Effector memory CD8-positive, alpha-beta T cell (primary cell): ENCODE data around the gene COA8.

ENCODE experiments used
- ATAC-seq: fragments of 150-1000 bp; cut with Tn5 transposase; replicated peaks from 2 replicates; pipeline ENCODE4 v1.10.0; 2021; ENCODE audit warnings: mild to moderate bottlenecking, moderate library complexity
- DNase-seq, 3 experiments: peaks; one replicate each; pipeline ENCODE4 v3.0.0; 2021
- H3K27ac Mint-ChIP-seq, 2 donors: one replicate each; pipeline ENCODE4 v1.8.0; 2022; ENCODE audit warnings: mild to moderate bottlenecking in 2 of 2, mixed read lengths in 2 of 2, moderate library complexity in 2 of 2
- H3K27me3 Mint-ChIP-seq, 2 donors: one replicate each; pipeline ENCODE4 v1.8.0; 2022; ENCODE audit warnings: mixed read lengths in 2 of 2
- H3K36me3 Mint-ChIP-seq: one replicate; pipeline ENCODE4 v1.8.0; 2022; ENCODE audit warnings: mild to moderate bottlenecking, moderate library complexity, mixed read lengths; ENCODE audit not compliant: insufficient read depth
- H3K4me1 Mint-ChIP-seq, 2 donors: one replicate each; pipeline ENCODE4 v1.8.0; 2022; ENCODE audit warnings: low read depth in 2 of 2, mixed read lengths in 2 of 2
- H3K4me3 Mint-ChIP-seq, 2 donors: one replicate each; pipeline ENCODE4 v1.8.0; 2022; ENCODE audit warnings: mild to moderate bottlenecking in 2 of 2, mixed read lengths in 2 of 2, moderate library complexity in 2 of 2
- H3K9me3 Mint-ChIP-seq, 2 donors: one replicate each; pipeline ENCODE4 v1.8.0; 2022; ENCODE audit warnings: mixed read lengths in 2 of 2

The COA8 gene

GRCh38 chr14:103529383-103530365, 33.1 kb upstream of the COA8 start:
- ATAC-seq (no peak), DNase-seq (peak in 1 of 3 experiments; percentile 19)
- peak overlapping the region; percentile 91 to 94 for H3K4me3 Mint-ChIP-seq
- H3K4me1 Mint-ChIP-seq, result peaks cover 13 to 34% of the 10 kb centered on the region in 2 donors
- H3K27ac Mint-ChIP-seq, result peak overlapping the region; percentile 93 to 96
- H3K9me3 Mint-ChIP-seq, result no peaks in the 10 kb centered on the region
- no peaks in the 10 kb centered on the region for H3K27me3 Mint-ChIP-seq
- peaks cover 29% of the 10 kb centered on the region for H3K36me3 Mint-ChIP-seq

DNA sequence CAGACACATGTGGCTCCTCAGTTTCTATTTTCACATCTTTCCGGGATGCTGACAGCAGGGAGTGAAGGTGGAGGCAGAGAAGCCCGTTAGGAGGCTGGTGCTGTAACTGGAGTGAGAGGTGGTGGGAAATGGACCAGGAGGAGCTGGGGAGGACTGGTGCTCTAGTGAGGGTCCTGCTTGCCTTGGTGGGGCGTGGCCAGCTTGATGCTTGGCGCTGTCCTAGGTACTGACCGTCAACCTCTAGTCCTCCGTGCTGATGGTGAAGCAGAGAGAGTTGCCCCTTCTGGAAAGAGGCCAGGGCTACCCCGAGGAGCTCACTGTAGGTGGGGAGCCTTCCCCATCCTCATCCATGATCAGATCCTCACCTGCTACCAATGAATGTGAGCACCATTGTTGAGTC, 32.4 kb upstream of the COA8 start:
- Mint-ChIP-seq H3K9me3 (no peaks in the 10 kb centered on the region), H3K4me3 (peak overlapping the region; percentile 91 to 94), H3K27me3 (no peaks in the 10 kb centered on the region), H3K4me1 (peaks cover 13 to 34% of the 10 kb centered on the region in 2 donors), H3K36me3 (peaks cover 29% of the 10 kb centered on the region), H3K27ac (peak overlapping the region in 1 of 2 donors; percentile 93)
- DNase-seq (no peak), ATAC-seq (no peak)

GRCh38 chr14:103530831-103531230, 31.9 kb upstream of the COA8 start:
- ATAC-seq (no peak), DNase-seq (no peak)
- Mint-ChIP-seq H3K9me3 (no peaks in the 10 kb centered on the region), H3K4me3 (peak overlapping the region in 1 of 2 donors; percentile 94), H3K36me3 (peaks cover 29% of the 10 kb centered on the region), H3K4me1 (peaks cover 13 to 33% of the 10 kb centered on the region in 2 donors), H3K27ac (peak overlapping the region in 1 of 2 donors; percentile 93), H3K27me3 (no peaks in the 10 kb centered on the region)

DNA sequence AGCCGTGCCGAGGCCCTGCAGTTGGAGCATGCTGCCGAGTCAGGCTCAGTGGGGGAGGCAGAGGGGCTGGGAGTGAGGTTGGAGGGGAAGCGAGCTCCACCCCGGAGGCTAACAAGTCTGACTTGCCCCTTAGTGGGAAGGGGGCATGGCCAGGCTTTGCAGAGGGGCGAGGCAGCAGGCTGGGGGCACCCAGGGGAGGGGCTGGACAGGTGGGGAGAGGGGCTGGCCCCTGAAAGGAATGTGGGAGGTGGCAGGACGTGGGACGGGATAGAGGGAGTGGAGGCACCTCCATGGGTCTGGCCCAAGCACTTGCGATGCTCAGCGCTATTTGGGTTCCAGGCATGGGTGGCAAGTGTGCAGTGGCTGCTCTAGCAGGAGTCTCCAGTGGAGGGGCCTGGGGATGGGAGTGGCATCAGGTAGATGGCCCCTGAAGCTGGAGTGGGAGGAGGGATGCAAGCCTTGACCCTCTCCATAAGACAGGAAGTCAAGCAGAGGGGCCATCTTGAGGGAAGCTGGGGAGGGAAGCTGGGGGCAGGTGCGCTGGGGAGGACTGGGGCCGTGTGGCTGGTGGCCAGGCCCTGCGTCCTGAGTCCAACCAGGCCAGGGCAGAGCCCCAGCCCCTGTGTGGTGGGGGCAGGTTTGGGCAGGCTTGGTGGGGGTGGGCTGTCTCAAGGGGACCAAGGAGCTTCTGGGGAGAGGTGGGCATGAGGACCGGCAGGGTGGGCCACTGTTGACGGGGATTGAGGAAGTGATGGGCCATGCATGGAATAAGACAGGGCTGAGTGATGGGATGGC, 31.1 kb upstream of the COA8 start:
- DNase-seq (no peak), ATAC-seq (no peak)
- peak overlapping the region; percentile 52 to 93 for H3K27ac Mint-ChIP-seq
- H3K9me3 Mint-ChIP-seq, result no peaks in the 10 kb centered on the region
- peaks cover 13 to 30% of the 10 kb centered on the region in 2 donors for H3K4me1 Mint-ChIP-seq
- no peaks in the 10 kb centered on the region for H3K27me3 Mint-ChIP-seq
- H3K4me3 Mint-ChIP-seq, result no peak overlapping the region
- peaks cover 32% of the 10 kb centered on the region for H3K36me3 Mint-ChIP-seq

DNA sequence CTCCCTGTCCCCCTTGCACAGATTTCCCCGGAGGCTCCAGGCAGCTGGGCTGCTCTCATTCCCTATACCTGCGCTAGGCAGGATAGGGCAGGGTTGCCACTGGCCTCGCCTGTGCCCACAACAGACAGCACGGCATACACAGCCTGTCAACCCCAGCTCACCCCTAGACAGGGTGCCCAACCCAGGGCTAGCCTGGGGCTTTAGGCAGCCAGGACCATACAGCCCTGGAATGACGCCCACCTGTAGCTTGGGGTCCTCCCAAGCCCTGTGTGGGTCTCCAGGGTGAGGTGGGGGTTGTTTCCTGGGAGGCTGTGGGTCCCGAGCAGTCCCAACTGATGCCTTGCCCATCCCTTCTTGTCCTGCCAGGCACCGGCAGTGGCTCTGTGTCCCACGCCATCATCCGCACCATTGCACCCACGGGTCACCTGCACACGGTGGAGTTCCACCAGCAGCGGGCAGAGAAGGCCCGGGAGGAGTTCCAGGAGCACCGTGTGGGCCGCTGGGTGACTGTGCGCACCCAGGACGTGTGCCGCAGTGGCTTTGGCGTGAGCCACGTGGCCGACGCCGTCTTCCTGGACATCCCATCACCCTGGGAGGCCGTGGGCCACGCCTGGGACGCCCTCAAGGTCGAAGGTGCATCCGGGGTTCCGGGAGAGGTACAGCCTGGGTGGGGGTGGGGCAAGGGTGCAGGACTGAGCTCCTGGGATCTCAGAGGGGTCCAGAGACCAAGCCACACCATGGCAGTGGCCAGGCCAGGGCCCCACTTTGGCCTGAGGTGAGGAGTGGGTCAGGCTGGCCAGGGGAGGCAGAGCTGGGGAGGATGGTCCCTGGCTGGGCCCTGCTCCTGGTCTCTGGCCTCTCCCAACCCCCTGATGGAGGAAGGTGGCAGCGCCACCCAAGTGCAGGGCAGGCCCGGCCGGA, 30.3 kb upstream of the COA8 start:
- H3K27me3 Mint-ChIP-seq, result no peaks in the 10 kb centered on the region
- ATAC-seq (no peak), DNase-seq (no peak)
- H3K9me3 Mint-ChIP-seq, result no peaks in the 10 kb centered on the region
- H3K4me1 Mint-ChIP-seq, result peaks cover 13 to 25% of the 10 kb centered on the region in 2 donors
- no peak overlapping the region for H3K4me3 Mint-ChIP-seq
- H3K36me3 Mint-ChIP-seq, result peaks cover 35% of the 10 kb centered on the region
- H3K27ac Mint-ChIP-seq, result peak overlapping the region; percentile 52 to 93

- Mint-ChIP-seq H3K27ac (no peak overlapping the region), H3K4me3 (no peak overlapping the region), H3K27me3 (no peaks in the 10 kb centered on the region), H3K9me3 (no peaks in the 10 kb centered on the region), H3K36me3 (peaks cover 31% of the 10 kb centered on the region), H3K4me1 (peaks cover 13 to 20% of the 10 kb centered on the region in 2 donors)
- DNase-seq (no peak), ATAC-seq (no peak)
These were observed 29.4 kb upstream of the COA8 start for GRCh38 chr14:103533137-103533998.

GRCh38 chr14:103533999-103534575, 28.7 kb upstream of the COA8 start:
- Mint-ChIP-seq H3K9me3 (no peaks in the 10 kb centered on the region), H3K36me3 (peaks cover 24% of the 10 kb centered on the region), H3K4me1 (peaks cover 13 to 19% of the 10 kb centered on the region in 2 donors), H3K4me3 (no peak overlapping the region), H3K27me3 (no peaks in the 10 kb centered on the region), H3K27ac (no peak overlapping the region)
- DNase-seq, result no peak
- ATAC-seq, result no peak

DNA sequence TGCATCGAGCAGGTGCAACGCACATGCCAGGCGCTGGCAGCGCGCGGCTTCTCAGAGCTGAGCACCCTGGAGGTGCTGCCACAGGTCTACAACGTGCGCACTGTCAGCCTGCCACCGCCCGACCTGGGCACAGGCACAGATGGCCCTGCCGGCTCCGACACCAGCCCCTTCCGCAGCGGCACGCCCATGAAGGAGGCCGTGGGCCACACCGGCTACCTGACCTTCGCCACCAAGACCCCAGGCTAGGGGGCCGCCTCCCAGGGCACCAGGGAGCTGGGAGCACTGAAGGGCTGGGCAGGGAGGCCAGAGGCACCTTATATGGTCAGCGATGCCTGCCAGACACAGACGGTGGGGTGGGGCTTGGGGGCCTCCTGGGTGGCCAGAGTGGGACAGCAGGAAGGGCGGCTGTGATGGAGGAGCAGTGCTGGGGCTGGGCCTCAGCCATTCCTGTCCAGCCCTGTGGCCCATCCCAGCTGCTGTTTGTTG, 28.1 kb upstream of the COA8 start:
- DNase-seq (no peak), ATAC-seq (no peak)
- Mint-ChIP-seq H3K4me1 (peaks cover 10 to 19% of the 10 kb centered on the region in 2 donors), H3K27me3 (no peaks in the 10 kb centered on the region), H3K9me3 (no peaks in the 10 kb centered on the region), H3K27ac (no peak overlapping the region), H3K4me3 (no peak overlapping the region), H3K36me3 (peaks cover 23% of the 10 kb centered on the region)

DNA sequence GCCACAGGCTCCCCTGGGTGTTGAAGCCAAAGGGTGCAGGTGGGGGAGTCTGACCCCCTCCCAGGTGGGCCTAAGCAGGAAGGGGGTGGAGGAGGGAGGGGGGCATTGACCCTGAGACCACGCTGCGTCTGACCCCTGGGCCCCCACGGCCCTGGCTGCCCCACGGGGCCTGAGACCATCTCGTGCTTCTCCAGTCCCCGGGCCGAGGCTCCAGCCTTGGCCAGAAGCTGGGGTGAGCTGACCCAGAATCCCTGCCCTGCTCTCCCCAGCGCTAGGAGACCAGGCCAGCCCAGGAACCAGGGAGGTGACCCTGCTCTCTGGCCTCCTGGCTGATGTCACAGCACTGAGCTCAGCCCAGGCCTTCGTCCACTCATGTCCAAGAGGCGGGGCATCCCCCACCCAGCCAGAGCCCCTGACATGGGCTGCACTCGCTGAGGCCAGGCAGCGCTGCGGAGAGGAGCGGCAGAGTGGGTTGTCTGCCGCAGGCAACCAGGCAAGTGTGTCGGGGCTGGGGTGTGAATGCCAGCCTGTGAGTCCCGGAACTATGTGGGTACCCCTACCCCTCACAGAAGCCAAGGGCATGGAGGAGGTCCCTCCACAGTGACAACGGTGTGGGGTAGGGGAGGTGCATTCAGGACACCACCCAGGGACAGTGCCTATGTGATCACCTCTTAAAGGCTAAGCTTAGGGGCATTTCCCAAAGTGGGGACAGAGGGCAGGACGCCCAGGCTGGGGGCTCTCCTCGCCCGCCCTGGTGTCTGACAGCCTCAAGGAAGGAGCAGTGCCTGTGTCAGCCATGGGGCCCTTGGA, 27.5 kb upstream of the COA8 start:
- DNase-seq (no peak), ATAC-seq (no peak)
- H3K27ac Mint-ChIP-seq, result no peak overlapping the region
- H3K36me3 Mint-ChIP-seq, result peaks cover 16% of the 10 kb centered on the region
- H3K9me3 Mint-ChIP-seq, result no peaks in the 10 kb centered on the region
- H3K4me1 Mint-ChIP-seq, result peaks cover 9 to 12% of the 10 kb centered on the region in 2 donors
- H3K27me3 Mint-ChIP-seq, result no peaks in the 10 kb centered on the region
- no peak overlapping the region for H3K4me3 Mint-ChIP-seq

DNA sequence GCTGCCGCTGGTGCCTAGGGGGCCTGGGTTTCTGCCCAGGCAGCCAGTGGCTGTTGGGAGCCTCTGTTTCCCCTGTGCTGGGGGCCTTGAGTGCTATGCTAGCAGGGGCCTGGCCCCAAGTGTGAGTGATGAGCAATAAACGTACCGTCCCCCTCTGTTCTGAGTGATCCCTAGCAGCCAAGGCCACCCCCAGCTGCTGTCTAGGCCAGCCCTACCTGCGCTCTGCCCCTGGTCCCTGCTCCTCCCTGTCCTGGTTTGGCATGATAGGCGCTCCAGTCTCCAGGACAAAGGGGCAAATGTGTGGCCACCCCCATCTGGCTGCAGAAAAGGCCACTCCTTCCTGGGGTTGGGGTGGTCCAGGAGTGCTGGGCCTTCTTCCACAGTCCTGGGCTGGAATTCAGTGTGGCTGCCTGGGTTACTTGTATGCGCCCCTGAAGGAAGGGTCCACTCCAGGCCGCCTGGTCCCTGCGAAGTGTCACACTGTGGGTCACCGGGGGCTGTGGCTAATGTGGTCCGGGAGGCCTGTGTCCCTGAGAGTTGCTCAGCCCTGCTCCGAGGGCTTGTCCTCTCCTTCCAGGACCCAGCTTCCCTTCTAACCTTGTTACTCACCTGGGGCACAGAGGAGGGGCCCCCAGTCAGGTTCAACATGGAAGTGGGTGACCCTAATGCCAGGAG, 26.7 kb upstream of the COA8 start:
- Mint-ChIP-seq H3K27me3 (no peaks in the 10 kb centered on the region), H3K4me3 (no peak overlapping the region), H3K36me3 (peaks cover 14% of the 10 kb centered on the region), H3K9me3 (no peaks in the 10 kb centered on the region), H3K27ac (no peak overlapping the region), H3K4me1 (peaks cover 7 to 8% of the 10 kb centered on the region in 2 donors)
- DNase-seq (no peak), ATAC-seq (no peak)

DNA sequence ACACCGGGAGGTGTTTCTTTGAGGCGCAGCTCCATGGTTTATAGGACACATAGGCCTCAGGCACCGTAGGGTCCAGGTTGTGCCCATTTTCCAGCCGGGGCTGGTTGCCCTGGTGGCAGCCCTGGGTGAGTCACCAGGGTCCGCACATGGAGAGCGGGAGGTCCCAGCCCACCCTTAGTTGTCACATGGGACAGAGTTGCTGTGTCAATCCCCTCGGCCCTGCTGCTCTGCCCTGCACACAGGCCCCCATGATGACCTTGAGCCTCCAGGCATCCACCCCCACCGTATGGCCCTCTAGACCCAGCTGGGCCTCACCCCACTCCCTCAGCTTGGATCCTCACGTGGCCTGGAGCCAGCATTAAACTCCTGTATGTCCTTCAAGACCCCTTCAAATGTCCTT, 26.1 kb upstream of the COA8 start:
- Mint-ChIP-seq H3K4me1 (peaks cover under 1 to 3% of the 10 kb centered on the region in 2 donors), H3K4me3 (no peak overlapping the region), H3K27ac (peak overlapping the region in 1 of 2 donors; percentile 2), H3K36me3 (peaks cover 14% of the 10 kb centered on the region), H3K9me3 (no peaks in the 10 kb centered on the region), H3K27me3 (no peaks in the 10 kb centered on the region)
- DNase-seq (no peak), ATAC-seq (no peak)
